A172 (cell line): ENCODE data around the gene DNAJC13. TPM values are rescaled to one million over a fixed set of nuclear protein-coding genes. Genes with fewer than 3 reads are reported as not detected.

Experiments
- total RNA-seq: library from RNA; depleted of rRNA; stranded (reverse); fragments of >200 nt; shearing (Covaris generic); gene quantifications from 2 replicates; pipeline ENCODE4 v1.2.3, GENCODE V29; 2014; rRNA removed

The DNAJC13 gene
- total RNA-seq, 1 experiment from 2014 or later, result 68.7 TPM

Other genes starting within 250 kb of the DNAJC13 start
- gene ACP3, start 100.1 kb upstream of the DNAJC13 start, total RNA-seq, result not detected in 2 replicates
- not detected in 2 replicates for gene ACKR4, start 179.8 kb downstream of the DNAJC13 start, total RNA-seq
- gene ACAD11, start 242.3 kb downstream of the DNAJC13 start, total RNA-seq, result 10.9 and 17.7 TPM in 2 replicates
- 40.1 and 56.6 TPM in 2 replicates for gene UBA5, start 242.8 kb downstream of the DNAJC13 start, total RNA-seq